Lower leg skin (tissue), 3 donors: Measurements from ENCODE around the gene CLEC20A.

Source experiments
- POLR2A ChIP-seq, 2 donors: fragments of 450-650 bp; IDR thresholded peaks; one replicate each; pipeline ENCODE4 v1.6.1; 2016 to 2017; ENCODE audit warnings: antibody characterized with exemption in 2 of 2, mild to moderate bottlenecking in 1 of 2, moderate library complexity in 1 of 2
- TF ChIP-seq, protein P1 (sequence below), 3 donors: fragments of 450-650 bp; IDR thresholded peaks; one replicate each; pipeline ENCODE4 v1.5.1; 2016; ENCODE audit warnings: antibody characterized with exemption in 3 of 3, mild to moderate bottlenecking in 3 of 3, moderate library complexity in 2 of 3

DNA sequence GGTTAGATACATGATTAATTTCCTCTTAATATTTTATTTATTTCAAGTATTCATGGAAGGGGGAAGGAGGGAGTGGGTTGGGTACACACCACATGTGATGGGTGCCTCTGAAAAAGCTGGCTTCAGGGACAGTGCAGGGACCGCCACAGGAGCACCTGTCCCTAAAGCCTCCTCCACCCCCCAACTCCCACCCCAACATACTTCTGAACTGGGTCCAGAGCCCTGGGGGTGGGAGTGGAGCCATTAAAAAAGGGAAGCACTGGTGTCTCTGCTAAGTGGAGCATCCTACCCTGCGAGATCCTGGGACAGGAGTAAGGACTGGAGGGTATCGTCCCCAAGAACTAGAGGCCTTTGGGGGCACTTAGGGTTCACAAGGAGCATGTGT, 5.6 kb upstream of the CLEC20A start:
- no peak for TF ChIP-seq POLR2A (IDR thresholded peaks at IDR 0.05)
- TF ChIP-seq, protein P1, sequence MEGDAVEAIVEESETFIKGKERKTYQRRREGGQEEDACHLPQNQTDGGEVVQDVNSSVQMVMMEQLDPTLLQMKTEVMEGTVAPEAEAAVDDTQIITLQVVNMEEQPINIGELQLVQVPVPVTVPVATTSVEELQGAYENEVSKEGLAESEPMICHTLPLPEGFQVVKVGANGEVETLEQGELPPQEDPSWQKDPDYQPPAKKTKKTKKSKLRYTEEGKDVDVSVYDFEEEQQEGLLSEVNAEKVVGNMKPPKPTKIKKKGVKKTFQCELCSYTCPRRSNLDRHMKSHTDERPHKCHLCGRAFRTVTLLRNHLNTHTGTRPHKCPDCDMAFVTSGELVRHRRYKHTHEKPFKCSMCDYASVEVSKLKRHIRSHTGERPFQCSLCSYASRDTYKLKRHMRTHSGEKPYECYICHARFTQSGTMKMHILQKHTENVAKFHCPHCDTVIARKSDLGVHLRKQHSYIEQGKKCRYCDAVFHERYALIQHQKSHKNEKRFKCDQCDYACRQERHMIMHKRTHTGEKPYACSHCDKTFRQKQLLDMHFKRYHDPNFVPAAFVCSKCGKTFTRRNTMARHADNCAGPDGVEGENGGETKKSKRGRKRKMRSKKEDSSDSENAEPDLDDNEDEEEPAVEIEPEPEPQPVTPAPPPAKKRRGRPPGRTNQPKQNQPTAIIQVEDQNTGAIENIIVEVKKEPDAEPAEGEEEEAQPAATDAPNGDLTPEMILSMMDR (IDR thresholded peaks at IDR 0.05), result no peak
